ENCODE data around the gene MTMR10. TPM values are rescaled to one million over a fixed set of nuclear protein-coding genes. Genes with fewer than 3 reads are reported as not detected.

MTMR10 gene
- total RNA-seq, 2 donors from 2014 or later, result 23.3 to 25.0 TPM

- Histone ChIP-seq H3K27ac (no peak overlapping the region), H3K27me3 (no peaks in the 10 kb centered on the region), H3K4me1 (peaks cover 0 to 10% of the 10 kb centered on the region in 2 donors), H3K36me3 (peaks cover 62% of the 10 kb centered on the region), H3K4me3 (no peak overlapping the region), H3K9me3 (no peaks in the 10 kb centered on the region)
- TF ChIP-seq CTCF (IDR thresholded peaks at IDR 0.05), result no peak
- no peak for DNase-seq (ENCODE audit: low spot score)
Measured at GRCh38 chr15:30928076-30928475, 63.4 kb downstream of the MTMR10 start.

- Histone ChIP-seq H3K36me3 (peaks cover 62% of the 10 kb centered on the region), H3K9me3 (no peaks in the 10 kb centered on the region), H3K27ac (no peak overlapping the region), H3K4me3 (no peak overlapping the region), H3K4me1 (peaks cover 0 to 18% of the 10 kb centered on the region in 2 donors), H3K27me3 (no peaks in the 10 kb centered on the region)
- TF ChIP-seq CTCF (IDR thresholded peaks at IDR 0.05), result no peak
- no peak for DNase-seq (ENCODE audit: low spot score)
Measured at GRCh38 chr15:30927148-30927761, 64.2 kb downstream of the MTMR10 start.

GRCh38 chr15:30926161-30926560 lies 65.3 kb downstream of the MTMR10 start:
- no peak overlapping the region for H3K27ac ChIP-seq
- DNase-seq (ENCODE audit: low spot score), result no peak

GRCh38 chr15:30925686-30926085 lies 65.7 kb downstream of the MTMR10 start:
- Histone ChIP-seq H3K4me1 (peaks cover 0 to 28% of the 10 kb centered on the region in 2 donors), H3K27me3 (no peaks in the 10 kb centered on the region), H3K4me3 (no peak overlapping the region), H3K27ac (no peak overlapping the region), H3K36me3 (peaks cover 60% of the 10 kb centered on the region), H3K9me3 (no peaks in the 10 kb centered on the region)
- no peak for DNase-seq (ENCODE audit: low spot score)
- TF ChIP-seq CTCF (IDR thresholded peaks at IDR 0.05), result no peak

More at GRCh38 chr15:30926161-30926560, 65.3 kb downstream of the MTMR10 start:
- H3K4me3 ChIP-seq, result no peak overlapping the region
- TF ChIP-seq CTCF (IDR thresholded peaks at IDR 0.05), result no peak
- peaks cover 0 to 24% of the 10 kb centered on the region in 2 donors for H3K4me1 ChIP-seq
- no peaks in the 10 kb centered on the region for H3K27me3 ChIP-seq
- H3K36me3 ChIP-seq, result peaks cover 60% of the 10 kb centered on the region
- no peaks in the 10 kb centered on the region for H3K9me3 ChIP-seq

- peaks cover 0 to 28% of the 10 kb centered on the region in 2 donors for H3K4me1 ChIP-seq
- H3K27ac ChIP-seq, result no peak overlapping the region
- TF ChIP-seq CTCF (IDR thresholded peaks at IDR 0.05), result no peak
- peaks cover 57% of the 10 kb centered on the region for H3K36me3 ChIP-seq
- H3K27me3 ChIP-seq, result no peaks in the 10 kb centered on the region
- no peaks in the 10 kb centered on the region for H3K9me3 ChIP-seq
- H3K4me3 ChIP-seq, result no peak overlapping the region
- no peak for DNase-seq (ENCODE audit: low spot score)
Measured at GRCh38 chr15:30924353-30924752, 67.1 kb downstream of the MTMR10 start.

GRCh38 chr15:30923429-30923828 lies 68.0 kb downstream of the MTMR10 start:
- peak overlapping the region; percentile 73 to 78 for H3K27ac ChIP-seq
- no peaks in the 10 kb centered on the region for H3K27me3 ChIP-seq
- peaks cover 0 to 28% of the 10 kb centered on the region in 2 donors for H3K4me1 ChIP-seq
- peaks cover 55% of the 10 kb centered on the region for H3K36me3 ChIP-seq
- DNase-seq (ENCODE audit: low spot score), result no peak
- H3K9me3 ChIP-seq, result no peaks in the 10 kb centered on the region
- no peak for TF ChIP-seq CTCF (IDR thresholded peaks at IDR 0.05)
- no peak overlapping the region for H3K4me3 ChIP-seq
